Endothelial cell (in vitro differentiated cells): Measurements from ENCODE around the gene USP35. TPM values are rescaled to one million over a fixed set of nuclear protein-coding genes. Genes with fewer than 3 reads are reported as not detected.

Source experiments
- DNase-seq: peaks from one replicate; pipeline ENCODE4 v3.0.0; 2021; ENCODE audit warnings: low spot score
- H3K27ac Mint-ChIP-seq: one replicate; pipeline ENCODE4 v1.8.0; 2021; ENCODE audit warnings: mixed read lengths, inconsistent platforms; ENCODE audit not compliant: unreplicated experiment
- H3K27me3 Mint-ChIP-seq: one replicate; pipeline ENCODE4 v1.8.0; 2021; ENCODE audit warnings: mild to moderate bottlenecking, moderate library complexity, mixed read lengths, inconsistent platforms; ENCODE audit not compliant: unreplicated experiment
- H3K36me3 Mint-ChIP-seq: one replicate; pipeline ENCODE4 v1.8.0; 2021; ENCODE audit warnings: mild to moderate bottlenecking, low read depth, mixed read lengths, inconsistent platforms; ENCODE audit not compliant: unreplicated experiment
- H3K4me1 Mint-ChIP-seq: one replicate; pipeline ENCODE4 v1.8.0; 2021; ENCODE audit warnings: mild to moderate bottlenecking, mixed read lengths, inconsistent platforms; ENCODE audit not compliant: unreplicated experiment
- H3K4me3 Mint-ChIP-seq: one replicate; pipeline ENCODE4 v1.8.0; 2021; ENCODE audit warnings: mild to moderate bottlenecking, mixed read lengths, inconsistent platforms; ENCODE audit not compliant: unreplicated experiment
- H3K9me3 Mint-ChIP-seq: one replicate; pipeline ENCODE4 v1.8.0; 2021; ENCODE audit warnings: mixed read lengths, inconsistent platforms; ENCODE audit not compliant: unreplicated experiment
- CTCF ChIP-seq: fragments of 200-600 bp; sonication (generic); IDR thresholded peaks from one replicate; pipeline ENCODE4 v1.5.0; 2021; ENCODE audit warnings: antibody characterized with exemption; ENCODE audit not compliant: unreplicated experiment
- total RNA-seq: library from RNA; stranded (reverse); fragmentation: NEBNext Ultra II Directional; extraction: Animal tissue kit (Norgen Biotek cat#: 25700); gene quantifications from one replicate; pipeline ENCODE4 v1.2.1, GENCODE V29; 2021; ENCODE audit not compliant: unreplicated experiment

The USP35 gene
- total RNA-seq, 1 donor from 2014 or later, result 26.0 TPM

GRCh38 chr11:78201096-78201818 is 12.5 kb downstream of the USP35 start:
- Mint-ChIP-seq H3K9me3 (no peaks in the 10 kb centered on the region), H3K27me3 (peaks cover 16% of the 10 kb centered on the region), H3K4me3 (peak overlapping the region; percentile 82), H3K27ac (peak overlapping the region; percentile 86), H3K4me1 (peaks cover 24% of the 10 kb centered on the region), H3K36me3 (peaks cover 42% of the 10 kb centered on the region)
- no peak for TF ChIP-seq CTCF
- no peak for DNase-seq

- TF ChIP-seq CTCF, result no peak
- H3K27ac Mint-ChIP-seq, result peak overlapping the region; percentile 84
Observed at GRCh38 chr11:78202733-78203167, 14.0 kb downstream of the USP35 start.

GRCh38 chr11:78203184-78203583 is 14.5 kb downstream of the USP35 start:
- H3K27ac Mint-ChIP-seq, result peak overlapping the region; percentile 84
- TF ChIP-seq CTCF, result no peak
- DNase-seq, result no peak
- peaks cover 18% of the 10 kb centered on the region for H3K27me3 Mint-ChIP-seq
- H3K4me1 Mint-ChIP-seq, result peaks cover 26% of the 10 kb centered on the region
- H3K9me3 Mint-ChIP-seq, result no peaks in the 10 kb centered on the region
- H3K4me3 Mint-ChIP-seq, result peak overlapping the region; percentile 35
- peaks cover 52% of the 10 kb centered on the region for H3K36me3 Mint-ChIP-seq

More at GRCh38 chr11:78202733-78203167, 14.0 kb downstream of the USP35 start:
- H3K9me3 Mint-ChIP-seq, result no peaks in the 10 kb centered on the region
- peaks cover 24% of the 10 kb centered on the region for H3K4me1 Mint-ChIP-seq
- DNase-seq, result no peak
- peaks cover 16% of the 10 kb centered on the region for H3K27me3 Mint-ChIP-seq
- peak overlapping the region; percentile 35 for H3K4me3 Mint-ChIP-seq
- H3K36me3 Mint-ChIP-seq, result peaks cover 48% of the 10 kb centered on the region

- H3K9me3 Mint-ChIP-seq, result no peaks in the 10 kb centered on the region
- H3K27me3 Mint-ChIP-seq, result peaks cover 34% of the 10 kb centered on the region
- DNase-seq, result no peak
- peaks cover 45% of the 10 kb centered on the region for H3K4me1 Mint-ChIP-seq
- TF ChIP-seq CTCF, result no peak
- no peak overlapping the region for H3K27ac Mint-ChIP-seq
- H3K36me3 Mint-ChIP-seq, result peaks cover 58% of the 10 kb centered on the region
- no peak overlapping the region for H3K4me3 Mint-ChIP-seq
Observed at GRCh38 chr11:78205256-78205655, 16.5 kb downstream of the USP35 start.

- no peak overlapping the region for H3K27ac Mint-ChIP-seq
- peaks cover 50% of the 10 kb centered on the region for H3K4me1 Mint-ChIP-seq
- no peak for TF ChIP-seq CTCF
- no peaks in the 10 kb centered on the region for H3K9me3 Mint-ChIP-seq
- H3K27me3 Mint-ChIP-seq, result peaks cover 35% of the 10 kb centered on the region
- H3K36me3 Mint-ChIP-seq, result peaks cover 62% of the 10 kb centered on the region
- H3K4me3 Mint-ChIP-seq, result no peak overlapping the region
- DNase-seq, result no peak
Observed at GRCh38 chr11:78205691-78206090, 17.0 kb downstream of the USP35 start.
